Upper lobe of right lung (tissue), 1 donor: Measurements from ENCODE around the gene FOXN3. TPM values are rescaled to one million over a fixed set of nuclear protein-coding genes. Genes with fewer than 3 reads are reported as not detected.

Experiments
- ATAC-seq: fragments of 200-7000 bp; cut with Tn5 transposase; one replicate; pipeline ENCODE4 v1.9.1; 2020; ENCODE audit warnings: mild to moderate bottlenecking, moderate library complexity
- DNase-seq: peaks from one replicate; pipeline ENCODE4 v3.0.0-alpha.2; 2020
- H3K27ac ChIP-seq: fragments of 200-600 bp; one replicate; pipeline ENCODE4 v1.8.0; 2022
- H3K27me3 ChIP-seq: fragments of 200-600 bp; one replicate; pipeline ENCODE4 v1.8.0; 2022; ENCODE audit warnings: mild to moderate bottlenecking
- H3K36me3 ChIP-seq: fragments of 200-600 bp; one replicate; pipeline ENCODE4 v1.8.0; 2022
- H3K4me1 ChIP-seq: fragments of 200-600 bp; one replicate; pipeline ENCODE4 v1.8.0; 2022
- H3K4me3 ChIP-seq: fragments of 200-600 bp; one replicate; pipeline ENCODE4 v1.8.0; 2022; ENCODE audit warnings: mild to moderate bottlenecking
- H3K9me3 ChIP-seq: fragments of 200-600 bp; one replicate; pipeline ENCODE4 v1.8.0; 2022
- CTCF ChIP-seq: fragments of 200-600 bp; IDR thresholded peaks from one replicate; pipeline ENCODE4 v1.8.0; 2022; ENCODE audit warnings: antibody characterized with exemption
- intact Hi-C: fragments of 100-400 bp; cut with DNase I; formaldehyde crosslinking; loops from one replicate; pipeline ENCODE4 v1.11.0; 2022
- total RNA-seq: library from RNA; stranded (reverse); fragmentation: NEBNext Ultra II Directional; extraction: Animal tissue kit (Norgen Biotek cat#: 25700); gene quantifications from one replicate; pipeline ENCODE4 v1.2.1, GENCODE V29; 2021
- donor health status: DM: no; HTN: yes; CAD: no; lungs with severe emphysema.

FOXN3 gene
- total RNA-seq, 1 donor from 2014 or later: 103 TPM

- ATAC-seq (no peak), DNase-seq (no peak)
- no peak overlapping the region for H3K4me3 ChIP-seq
- no peaks in the 10 kb centered on the region for H3K9me3 ChIP-seq
- H3K27ac ChIP-seq: no peak overlapping the region
- intact Hi-C loops: no loop called here
- H3K4me1 ChIP-seq: no peaks in the 10 kb centered on the region
- no peaks in the 10 kb centered on the region for H3K27me3 ChIP-seq
- H3K36me3 ChIP-seq: no peaks in the 10 kb centered on the region
- no peak for TF ChIP-seq CTCF
Measured at GRCh38 chr14:89266754-89267153, 150.3 kb downstream of the FOXN3 start.

- Histone ChIP-seq H3K27ac (no peak overlapping the region), H3K27me3 (no peaks in the 10 kb centered on the region), H3K9me3 (no peaks in the 10 kb centered on the region), H3K4me3 (no peak overlapping the region), H3K36me3 (no peaks in the 10 kb centered on the region), H3K4me1 (no peaks in the 10 kb centered on the region)
- no peak for TF ChIP-seq CTCF
- intact Hi-C loops: no loop called here
- ATAC-seq: no peak
- no peak for DNase-seq
Measured at GRCh38 chr14:89265234-89265633, 151.8 kb downstream of the FOXN3 start.

- ATAC-seq: no peak
- no peak for DNase-seq
- intact Hi-C loops: no loop called here
- no peaks in the 10 kb centered on the region for H3K36me3 ChIP-seq
- H3K4me3 ChIP-seq: no peak overlapping the region
- TF ChIP-seq CTCF: no peak
- no peak overlapping the region for H3K27ac ChIP-seq
- no peaks in the 10 kb centered on the region for H3K9me3 ChIP-seq
- no peaks in the 10 kb centered on the region for H3K4me1 ChIP-seq
- H3K27me3 ChIP-seq: no peaks in the 10 kb centered on the region
Measured at GRCh38 chr14:89264196-89264800, 152.7 kb downstream of the FOXN3 start.

- ATAC-seq: no peak
- no peaks in the 10 kb centered on the region for H3K36me3 ChIP-seq
- H3K4me1 ChIP-seq: no peaks in the 10 kb centered on the region
- no peak for TF ChIP-seq CTCF
- H3K27ac ChIP-seq: no peak overlapping the region
- no peak for DNase-seq
- no peaks in the 10 kb centered on the region for H3K9me3 ChIP-seq
- intact Hi-C loops: no loop called here
- no peaks in the 10 kb centered on the region for H3K27me3 ChIP-seq
- no peak overlapping the region for H3K4me3 ChIP-seq
Measured at GRCh38 chr14:89262041-89262440, 155.0 kb downstream of the FOXN3 start.

GRCh38 chr14:89260898-89261297 lies 156.1 kb downstream of the FOXN3 start:
- no peaks in the 10 kb centered on the region for H3K4me1 ChIP-seq

More at GRCh38 chr14:89260898-89261297, 156.1 kb downstream of the FOXN3 start:
- ATAC-seq (no peak), DNase-seq (no peak)
- intact Hi-C loops: no loop called here
- Histone ChIP-seq H3K4me3 (no peak overlapping the region), H3K27ac (no peak overlapping the region), H3K9me3 (no peaks in the 10 kb centered on the region), H3K27me3 (no peaks in the 10 kb centered on the region), H3K36me3 (no peaks in the 10 kb centered on the region)
- no peak for TF ChIP-seq CTCF
